Endothelial cell of hepatic sinusoid (primary cell): Measurements from ENCODE around the gene ECT2.
"Not testable (repeated sequence)": the region's sequence is repeated elsewhere in the genome, so short reads cannot be mapped to it uniquely, and the experiment has no call there.

ENCODE experiments used
- in situ Hi-C: cut with HindIII; loops from 2 replicates; pipeline ENCODE4 v1.10.0; 2017; ENCODE audit warnings: low sequenced_read_pairs

Gene ECT2

DNA sequence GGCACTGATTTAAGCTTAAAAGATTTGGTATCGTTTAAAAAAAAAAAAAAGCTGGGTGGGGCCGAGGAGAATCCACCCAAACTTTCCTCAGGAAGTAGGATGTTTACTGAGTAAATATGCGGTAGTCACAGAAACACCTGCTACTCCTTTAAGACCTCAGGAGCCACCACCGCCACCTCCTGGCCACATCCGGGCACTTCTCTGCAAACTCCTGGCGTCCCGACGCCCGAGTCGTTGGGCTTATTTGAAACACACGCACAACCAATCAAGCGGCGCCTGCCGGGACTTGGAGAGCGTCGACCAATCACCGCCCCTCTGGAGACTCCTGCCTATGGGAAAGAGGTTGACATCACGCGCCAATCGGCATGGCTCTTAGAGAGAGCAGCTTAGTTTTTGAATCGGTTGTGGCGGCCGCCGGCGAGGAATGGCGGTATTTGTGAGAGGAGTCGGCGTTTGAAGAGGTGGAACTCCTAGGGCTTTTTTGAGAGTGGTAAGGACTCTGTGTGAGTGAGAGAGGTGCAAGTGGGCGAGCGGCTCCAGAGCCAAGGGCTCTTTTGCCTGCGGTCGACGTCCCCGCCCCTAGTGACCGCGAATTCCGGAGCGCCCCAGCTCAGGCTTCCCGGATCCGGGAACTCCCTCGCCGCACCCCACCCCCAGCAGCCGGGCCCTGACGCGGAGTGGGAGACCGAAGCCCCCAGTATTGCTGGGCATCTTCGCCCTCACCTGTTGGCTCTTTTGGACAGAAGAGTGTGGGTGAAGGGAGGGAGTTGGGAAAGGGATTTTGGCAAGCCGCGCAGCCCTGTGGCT is at the start of gene ECT2:
Gene ECT2, plus strand, starts transcription at position 359 of the 807 bp plus-strand sequence. CDS start 3,805 bp downstream, outside the sequence.
- in situ Hi-C loops = no loop called here

DNA sequence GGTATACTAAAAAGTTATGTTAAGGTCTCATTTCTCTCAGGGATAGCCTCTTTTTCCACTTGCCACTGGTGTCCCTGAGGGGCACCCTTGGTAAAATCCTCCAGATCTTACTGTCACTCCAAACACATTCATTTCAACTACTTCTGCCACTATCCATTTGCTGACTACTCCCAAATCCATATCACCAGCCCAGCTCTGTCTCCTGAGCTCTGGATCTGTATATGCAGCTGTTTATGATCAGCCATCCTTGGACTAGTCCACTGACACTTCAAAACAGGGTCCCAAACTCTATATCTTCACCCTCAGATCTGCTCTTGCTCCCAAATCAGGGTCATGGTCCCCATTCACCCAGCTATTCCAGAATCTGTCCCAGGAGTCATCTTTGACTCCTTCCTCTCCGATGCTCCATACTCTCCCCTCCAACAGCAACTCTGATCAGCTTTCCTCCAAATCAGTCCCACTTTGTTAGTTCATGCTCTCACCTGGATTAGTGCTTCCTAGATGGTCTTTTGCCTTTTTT is 49.5 kb upstream of the ECT2 start:
- in situ Hi-C loops = no loop called here

- in situ Hi-C loops = no loop called here
These were observed 48.8 kb upstream of the ECT2 start for GRCh38 chr3:172701751-172702150.

- in situ Hi-C loops = no loop called here
These were observed 48.3 kb upstream of the ECT2 start for GRCh38 chr3:172702256-172702655.

GRCh38 chr3:172702731-172703130 is 47.8 kb upstream of the ECT2 start:
- in situ Hi-C loops = not testable (repeated sequence)

- in situ Hi-C loops = no loop called here
These were observed 46.5 kb upstream of the ECT2 start for GRCh38 chr3:172704001-172704400.

GRCh38 chr3:172705170-172705569 is 45.4 kb upstream of the ECT2 start:
- in situ Hi-C loops = no loop called here

DNA sequence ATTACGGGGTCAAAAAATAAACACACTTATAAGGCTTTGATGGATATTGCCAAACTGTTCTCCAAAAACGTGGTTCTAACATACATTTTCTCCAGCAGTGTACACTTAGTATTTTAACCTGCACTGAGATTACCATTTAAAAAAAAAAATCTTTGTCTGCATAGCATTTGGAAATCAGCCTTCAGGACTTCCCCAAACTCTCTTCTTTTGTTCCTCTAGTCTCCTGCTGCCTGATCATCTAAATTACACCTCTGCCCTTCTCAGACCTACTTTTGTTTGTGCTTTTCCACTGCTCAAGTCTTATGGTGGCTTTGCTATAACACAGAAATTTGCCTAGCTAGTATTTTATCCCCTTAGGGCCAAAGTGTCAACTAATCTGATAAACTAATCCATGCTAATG is 43.5 kb upstream of the ECT2 start:
- in situ Hi-C loops = no loop called here

GRCh38 chr3:172707967-172708366 is 42.6 kb upstream of the ECT2 start:
- in situ Hi-C loops = no loop called here

DNA sequence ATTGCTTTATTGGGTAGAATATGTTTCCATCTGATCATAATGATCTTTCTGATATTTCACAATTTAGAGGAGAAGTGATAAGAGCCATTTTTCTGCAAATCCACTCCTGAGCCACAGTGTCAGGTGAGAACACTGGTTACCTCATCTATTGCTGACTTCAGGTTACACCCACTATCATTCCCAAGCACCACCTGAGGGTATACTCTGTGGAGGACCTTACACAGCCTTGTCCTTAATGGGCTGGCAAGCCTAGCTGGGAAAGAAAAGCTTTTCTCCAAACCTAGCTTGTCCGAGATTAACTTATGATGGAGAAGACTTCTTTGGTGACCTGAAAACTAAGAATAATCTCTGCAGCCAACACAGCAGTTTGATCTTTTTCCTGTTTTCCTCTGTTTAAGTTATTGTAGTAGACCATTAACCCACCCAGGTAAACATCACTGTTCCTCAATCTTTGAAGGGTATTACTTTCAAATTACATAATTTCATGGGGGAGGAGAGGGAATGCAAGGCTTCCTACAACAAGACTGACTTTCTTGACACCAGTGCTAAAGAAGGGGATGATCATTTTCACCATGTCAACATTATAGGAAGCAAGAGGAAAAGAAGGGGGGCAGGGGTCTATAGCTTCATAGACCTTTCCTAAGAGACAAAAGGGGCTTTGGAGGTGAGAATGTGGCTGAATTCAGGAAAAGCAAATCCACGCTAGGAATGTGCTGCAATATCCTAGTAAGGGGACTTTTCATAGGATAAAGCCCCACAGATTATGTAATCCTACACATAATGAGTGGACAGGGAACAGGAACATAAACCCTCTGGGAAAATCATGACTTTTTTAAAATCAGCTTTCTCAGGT is 41.4 kb upstream of the ECT2 start:
- in situ Hi-C loops = no loop called here

GRCh38 chr3:172709774-172710663 is 40.5 kb upstream of the ECT2 start:
- in situ Hi-C loops = no loop called here

- in situ Hi-C loops = no loop called here
These were observed 39.7 kb upstream of the ECT2 start, which contains the start of gene NCEH1 for GRCh38 chr3:172710664-172711453. Gene NCEH1 (minus strand): TSS chr3:172711067. CDS start chr3:172710984, 83 bp downstream.

GRCh38 chr3:172711454-172711795 is 39.1 kb upstream of the ECT2 start:
- in situ Hi-C loops = no loop called here

DNA sequence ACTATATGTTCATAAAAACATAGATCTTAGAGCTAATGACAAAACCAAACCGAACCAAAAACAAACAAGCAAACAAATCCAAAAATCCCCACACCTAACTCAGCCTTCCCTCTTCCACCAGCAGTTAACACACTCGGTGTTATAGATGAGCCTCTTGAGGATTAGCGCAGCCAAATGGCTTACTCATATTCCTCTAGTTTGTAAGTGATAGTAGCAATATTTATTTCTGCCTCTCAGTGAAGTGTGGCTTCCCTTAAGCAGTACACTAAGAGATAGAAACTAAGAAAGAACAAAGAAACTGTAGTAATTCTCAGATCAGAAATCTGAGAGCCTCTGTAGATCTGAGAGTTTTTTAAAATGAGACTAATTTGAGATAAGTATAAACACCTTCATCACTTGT is 37.2 kb upstream of the ECT2 start:
- in situ Hi-C loops = no loop called here

GRCh38 chr3:172716476-172716875 is 34.0 kb upstream of the ECT2 start:
- in situ Hi-C loops = no loop called here

- in situ Hi-C loops = no loop called here
These were observed 32.9 kb upstream of the ECT2 start for GRCh38 chr3:172717493-172718088.

DNA sequence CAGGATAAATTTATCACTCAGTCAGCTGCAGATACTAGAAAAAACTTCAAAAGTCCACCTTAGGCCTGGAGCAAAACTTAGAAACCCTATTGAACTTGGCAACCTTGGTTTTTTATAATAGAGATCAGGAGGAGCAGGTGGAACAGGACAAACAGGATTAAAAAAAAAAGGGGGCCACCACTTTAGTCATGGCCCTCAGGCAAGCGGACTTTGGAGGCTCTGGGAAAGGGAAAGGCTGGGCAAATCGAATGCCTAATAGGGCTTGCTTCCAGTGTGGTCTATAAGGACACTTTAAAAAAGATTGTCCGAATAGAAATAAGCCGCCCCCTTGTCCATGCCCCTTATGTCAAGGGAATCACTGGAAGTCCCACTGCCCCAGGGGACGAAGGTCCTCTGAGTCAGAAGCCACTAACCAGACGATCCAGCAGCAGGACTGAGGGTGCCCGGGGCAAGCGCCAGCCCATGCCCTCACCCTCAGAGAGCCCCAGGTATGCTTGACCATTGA is 27.9 kb upstream of the ECT2 start:
- in situ Hi-C loops = not testable (repeated sequence)

DNA sequence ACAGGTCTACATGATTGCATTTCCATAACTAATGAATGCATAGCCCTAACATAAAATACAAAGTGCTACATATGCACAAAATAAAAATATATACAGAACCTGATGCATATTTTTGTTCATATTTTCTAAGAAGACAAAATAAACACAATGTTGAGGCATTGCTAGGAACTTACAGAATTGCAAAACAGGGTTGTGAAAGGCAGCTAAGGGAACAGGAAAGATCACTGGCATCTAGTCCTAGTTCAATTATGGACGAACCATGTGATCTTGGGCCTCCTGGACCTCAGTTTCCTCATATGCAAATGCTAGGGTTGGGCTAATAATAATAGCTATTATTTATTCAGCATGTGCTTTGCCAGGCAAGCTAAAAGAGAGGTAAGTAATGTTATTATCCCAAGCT is 24.1 kb upstream of the ECT2 start:
- in situ Hi-C loops = no loop called here

DNA sequence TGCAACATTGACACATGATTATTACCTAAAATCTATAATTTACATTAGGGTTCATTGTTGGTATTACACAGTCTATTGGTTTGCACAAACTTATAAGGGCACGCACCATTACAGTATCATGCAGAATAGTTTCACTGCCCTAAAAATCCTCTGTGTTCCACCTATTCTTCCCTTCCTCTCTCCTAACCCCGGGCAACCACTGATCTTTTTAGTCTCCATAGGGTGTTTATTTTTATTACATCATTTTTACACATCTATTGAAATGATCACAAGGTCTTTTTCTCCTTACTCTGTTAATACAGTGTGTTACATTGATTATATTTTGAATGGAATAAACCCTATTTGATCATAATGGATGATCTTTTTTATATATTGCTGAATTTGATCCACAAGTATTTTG is 15.5 kb upstream of the ECT2 start:
- in situ Hi-C loops = no loop called here
